ENCODE results near the gene PCMTD2.
A peak's percentile ranks its signal among the peaks of the same experiment; 100 is the strongest.

PCMTD2 gene

GRCh38 chr20:64261138-64261537 is 5.6 kb downstream of the PCMTD2 start:
- Histone ChIP-seq H3K4me3 (ENCODE audit: low read depth, low read length) (no peak overlapping the region), H3K27ac (no peak overlapping the region), H3K27me3 (replicated peaks) (no peaks in the 10 kb centered on the region), H3K36me3 (replicated peaks) (no peaks in the 10 kb centered on the region)
- in situ Hi-C loops (cut with HindIII; ENCODE audit: low pct_ligation_motif_present, low sequenced_read_pairs) = no loop called here
- TF ChIP-seq CTCF (IDR thresholded peaks at IDR 0.05; ENCODE audit: low read depth, low read length, missing control alignments) = no peak
- DNase-seq = peak; percentile 12

GRCh38 chr20:64264091-64264490 is 8.5 kb downstream of the PCMTD2 start:
- in situ Hi-C loops (cut with HindIII; ENCODE audit: low pct_ligation_motif_present, low sequenced_read_pairs) = no loop called here
- no peak for TF ChIP-seq CTCF (IDR thresholded peaks at IDR 0.05; ENCODE audit: low read depth, low read length, missing control alignments)

DNA sequence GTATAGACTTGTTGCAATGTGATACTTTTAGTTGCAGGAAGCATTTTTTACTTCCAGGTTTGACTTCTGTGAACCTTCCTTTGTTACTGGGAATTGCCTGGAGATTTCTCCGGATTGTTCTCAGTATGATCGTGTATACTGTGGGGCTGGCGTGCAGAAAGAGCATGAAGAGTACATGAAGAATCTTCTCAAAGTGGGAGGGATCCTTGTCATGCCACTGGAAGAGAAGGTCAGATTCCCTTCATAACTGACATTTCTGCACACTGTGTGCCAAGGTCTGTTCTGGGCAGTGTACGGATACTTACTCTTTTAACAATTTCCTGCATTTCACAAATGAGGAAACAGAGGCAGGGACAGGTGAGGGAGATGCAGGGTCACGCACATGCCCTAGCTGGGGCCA is 9.7 kb downstream of the PCMTD2 start:
- in situ Hi-C loops (cut with HindIII; ENCODE audit: low pct_ligation_motif_present, low sequenced_read_pairs) = no loop called here

More at GRCh38 chr20:64264091-64264490, 8.5 kb downstream of the PCMTD2 start:
- H3K27ac ChIP-seq = no peak overlapping the region
- DNase-seq = no peak
- no peaks in the 10 kb centered on the region for H3K27me3 ChIP-seq (replicated peaks)
- H3K36me3 ChIP-seq (replicated peaks) = peaks cover 2% of the 10 kb centered on the region
- H3K4me3 ChIP-seq (ENCODE audit: low read depth, low read length) = no peak overlapping the region

GRCh38 chr20:64266988-64267387 is 11.4 kb downstream of the PCMTD2 start:
- no peak for DNase-seq
- H3K27ac ChIP-seq = no peak overlapping the region
- no peaks in the 10 kb centered on the region for H3K27me3 ChIP-seq (replicated peaks)
- no peak overlapping the region for H3K4me3 ChIP-seq (ENCODE audit: low read depth, low read length)
- in situ Hi-C loops (cut with HindIII; ENCODE audit: low pct_ligation_motif_present, low sequenced_read_pairs) = no loop called here
- TF ChIP-seq CTCF (IDR thresholded peaks at IDR 0.05; ENCODE audit: low read depth, low read length, missing control alignments) = no peak
- H3K36me3 ChIP-seq (replicated peaks) = peaks cover 2% of the 10 kb centered on the region

More for the DNA sequence above, 9.7 kb downstream of the PCMTD2 start:
- no peak for DNase-seq
- TF ChIP-seq CTCF (IDR thresholded peaks at IDR 0.05; ENCODE audit: low read depth, low read length, missing control alignments) = no peak
- peaks cover 2% of the 10 kb centered on the region for H3K36me3 ChIP-seq (replicated peaks)
- no peaks in the 10 kb centered on the region for H3K27me3 ChIP-seq (replicated peaks)
- no peak overlapping the region for H3K27ac ChIP-seq
- no peak overlapping the region for H3K4me3 ChIP-seq (ENCODE audit: low read depth, low read length)

DNA sequence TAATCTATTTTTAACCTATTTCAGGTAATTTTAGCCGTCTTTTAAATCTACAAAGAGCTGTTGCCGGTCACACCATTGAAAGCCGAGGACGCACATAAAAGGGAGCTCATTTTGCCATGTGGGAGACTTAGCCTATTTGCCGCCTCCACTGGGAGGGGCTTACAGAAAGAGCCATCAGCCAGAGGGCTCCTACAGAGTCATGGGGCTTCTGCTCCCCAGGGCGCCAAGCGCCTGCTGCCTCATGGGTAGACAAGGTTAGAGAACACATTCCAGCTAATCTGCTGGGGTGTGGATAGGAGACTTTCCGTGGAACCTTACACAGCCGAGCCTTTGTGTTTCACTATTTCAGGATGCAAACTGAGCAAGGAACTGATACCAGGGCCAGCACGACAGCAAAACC is 12.6 kb downstream of the PCMTD2 start:
- Histone ChIP-seq H3K27me3 (replicated peaks) (no peaks in the 10 kb centered on the region), H3K27ac (no peak overlapping the region), H3K4me3 (ENCODE audit: low read depth, low read length) (no peak overlapping the region), H3K36me3 (replicated peaks) (peaks cover 2% of the 10 kb centered on the region)
- in situ Hi-C loops (cut with HindIII; ENCODE audit: low pct_ligation_motif_present, low sequenced_read_pairs) = no loop called here
- no peak for TF ChIP-seq CTCF (IDR thresholded peaks at IDR 0.05; ENCODE audit: low read depth, low read length, missing control alignments)
- no peak for DNase-seq
